Kidney tubule cell (primary cell): ENCODE measurements around the gene PCP2.

ENCODE experiments used
- DNase-seq: peaks from one replicate; pipeline ENCODE4 v3.0.0-alpha.2; 2018; ENCODE audit warnings: low spot score

The PCP2 gene

GRCh38 chr19:7638802-7639465 is 5.4 kb upstream of the PCP2 start:
- no peak for DNase-seq

GRCh38 chr19:7637374-7638256 is 4.1 kb upstream of the PCP2 start:
- peak; percentile 56 for DNase-seq

- DNase-seq: peak; percentile 88
Observed at GRCh38 chr19:7636691-7637373, 3.3 kb upstream of the PCP2 start, which contains the start of gene STXBP2. Gene STXBP2, plus strand, starts transcription at chr19:7637110. Its CDS starts 40 bp downstream, at chr19:7637150.

GRCh38 chr19:7636317-7636690 is 2.8 kb upstream of the PCP2 start:
- no peak for DNase-seq

- DNase-seq: no peak
Observed at GRCh38 chr19:7635670-7636069, 2.2 kb upstream of the PCP2 start.

GRCh38 chr19:7632340-7633203 is 947 bp downstream of the PCP2 start:
- no peak for DNase-seq

- DNase-seq: no peak
Observed at GRCh38 chr19:7631577-7631976, 1.9 kb downstream of the PCP2 start.

GRCh38 chr19:7629347-7630054 is 4.0 kb downstream of the PCP2 start, which contains the start of the genes PET100 and XAB2:
Gene PET100, plus strand, starts transcription at chr19:7629793. Its CDS starts 41 bp downstream, at chr19:7629834.
Gene XAB2, minus strand, starts transcription at chr19:7629545. Its CDS starts 18 bp downstream, at chr19:7629527.
- peak; percentile 99 for DNase-seq

GRCh38 chr19:7628589-7629311 is 4.8 kb downstream of the PCP2 start:
- no peak for DNase-seq

- no peak for DNase-seq
Observed at GRCh38 chr19:7627166-7627565, 6.4 kb downstream of the PCP2 start.

- no peak for DNase-seq
Observed at GRCh38 chr19:7625763-7626372, 7.7 kb downstream of the PCP2 start.

GRCh38 chr19:7624810-7625209 is 8.7 kb downstream of the PCP2 start:
- no peak for DNase-seq

GRCh38 chr19:7623725-7624603 is 9.6 kb downstream of the PCP2 start:
- DNase-seq: no peak

GRCh38 chr19:7622933-7623685 is 10.4 kb downstream of the PCP2 start:
- DNase-seq: no peak

- no peak for DNase-seq
Observed at GRCh38 chr19:7620442-7621412, 12.8 kb downstream of the PCP2 start.

- DNase-seq: no peak
Observed at GRCh38 chr19:7619671-7620441, 13.7 kb downstream of the PCP2 start.
